SKM-1 (cell line): ENCODE data around the gene VASH1.

Experiments used
- DNase-seq: peaks from one replicate; lab custom pipeline; 2025; ENCODE audit not compliant: unreplicated experiment; lab: John Stamatoyannopoulos, UW

The VASH1 gene

DNA sequence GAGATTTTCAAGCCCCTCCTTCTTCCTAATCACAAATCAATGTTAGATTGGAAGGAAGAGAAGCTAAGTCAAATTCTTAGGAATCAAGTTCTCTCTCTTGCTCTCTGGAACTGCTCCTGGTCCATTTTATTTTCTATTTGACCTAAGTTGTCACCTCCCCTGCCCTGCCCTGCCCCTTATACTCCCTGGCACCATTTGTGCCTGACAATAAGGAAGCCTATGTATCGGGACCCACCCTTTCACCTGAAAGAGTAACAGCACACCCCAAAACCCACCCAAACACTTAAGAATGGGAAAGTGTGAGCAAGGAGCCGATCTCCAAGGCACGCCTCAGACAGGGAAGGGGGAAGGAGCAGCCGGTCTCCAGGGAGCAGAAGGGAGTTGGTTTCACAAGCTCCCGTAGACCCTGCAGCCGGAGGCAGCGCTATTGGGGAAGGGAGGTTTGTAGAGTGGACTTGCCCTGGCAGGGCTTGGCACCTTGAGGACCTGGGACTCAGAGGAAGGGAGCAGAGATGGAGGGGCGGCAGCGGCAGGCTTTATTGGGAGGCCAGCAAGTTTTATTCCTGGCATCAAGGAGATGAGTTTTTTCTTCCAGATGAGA lies 66.5 kb downstream of the VASH1 start:
- DNase-seq, result no peak

DNA sequence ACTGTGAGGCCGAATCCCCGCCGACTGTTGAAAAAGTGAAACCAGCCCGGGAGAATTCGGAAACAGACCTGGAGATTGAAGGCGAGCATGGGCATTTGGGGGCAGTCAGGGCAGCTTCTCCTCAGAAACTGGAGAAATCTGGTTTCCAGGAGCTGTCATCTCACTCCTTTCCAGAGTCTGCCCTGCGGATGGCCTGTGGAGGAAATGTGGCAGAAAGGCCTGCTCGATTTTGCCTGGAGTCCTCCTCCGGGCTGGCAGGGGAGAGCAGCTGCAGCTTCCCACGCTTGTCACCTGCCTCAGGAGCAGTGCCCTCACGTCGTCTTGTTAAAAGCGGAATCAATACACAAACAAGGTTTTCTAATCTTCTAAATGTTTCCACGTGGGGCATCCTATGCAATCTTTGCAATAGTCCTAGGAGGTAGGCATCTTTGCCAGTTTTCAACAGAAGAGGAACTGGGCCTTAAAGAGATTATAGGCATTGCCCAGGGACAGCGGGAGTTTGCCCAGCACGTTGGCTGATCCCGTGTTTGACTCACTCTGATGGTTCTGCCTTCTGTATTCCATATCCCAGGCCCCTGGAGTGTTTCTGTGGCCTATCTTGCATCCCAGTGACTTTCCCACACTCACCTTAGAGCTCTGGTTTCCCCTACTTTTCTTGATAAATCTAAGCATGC lies 67.2 kb downstream of the VASH1 start:
- DNase-seq, result no peak

DNA sequence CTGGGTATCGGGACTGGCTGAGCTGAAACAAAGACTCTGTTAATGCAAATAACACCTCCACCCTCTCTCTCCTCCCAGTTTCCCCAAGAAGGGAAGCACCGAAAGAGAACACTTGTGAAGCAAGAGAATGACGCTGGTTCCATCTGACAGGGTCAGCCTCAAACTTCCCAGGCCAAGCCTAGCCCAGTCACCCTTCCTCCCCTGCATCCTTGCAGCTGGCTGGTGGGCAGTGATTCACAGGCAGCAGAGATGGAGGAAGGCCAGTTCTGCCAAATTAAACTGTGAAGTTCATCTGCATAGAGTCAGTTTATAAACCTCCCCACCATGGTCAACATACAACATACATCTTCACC lies 67.7 kb downstream of the VASH1 start:
- no peak for DNase-seq

DNA sequence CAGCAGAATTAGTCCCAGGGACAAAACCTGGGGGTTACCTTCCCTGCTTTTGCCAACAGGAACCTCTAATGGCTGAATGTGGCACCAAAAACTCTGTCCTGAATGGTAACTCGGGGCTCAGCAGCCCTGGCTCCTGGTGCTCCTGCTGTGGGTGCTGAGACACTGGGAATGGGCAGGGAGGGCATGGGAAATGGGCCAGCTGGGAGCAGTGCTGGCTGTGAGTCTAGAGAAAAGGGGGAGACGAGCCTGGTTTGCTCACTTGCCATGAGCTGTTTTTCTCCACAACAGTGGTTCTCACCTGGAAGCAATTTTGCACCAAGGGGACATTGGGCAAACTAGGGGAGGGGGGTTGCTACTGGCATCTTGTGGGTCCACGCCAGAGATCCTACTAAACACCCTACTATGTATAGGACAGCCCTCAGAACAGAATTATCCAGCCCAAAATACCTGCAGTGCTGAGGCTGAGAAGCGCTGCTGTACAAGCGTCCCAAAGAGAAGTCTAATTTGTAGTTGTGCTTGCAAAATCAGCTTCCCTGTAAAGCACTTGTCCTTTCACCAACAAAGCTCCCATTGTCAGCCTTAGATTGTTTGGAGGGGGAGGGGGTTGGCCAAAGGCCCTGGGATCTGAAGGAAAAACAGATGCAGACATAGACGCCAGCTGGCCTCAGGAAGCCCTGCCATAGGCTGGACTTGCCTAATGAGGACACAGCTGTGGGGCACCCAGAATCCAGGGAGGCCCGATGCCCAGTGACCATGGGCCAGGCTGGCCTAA lies 68.6 kb downstream of the VASH1 start:
- DNase-seq, result no peak

DNA sequence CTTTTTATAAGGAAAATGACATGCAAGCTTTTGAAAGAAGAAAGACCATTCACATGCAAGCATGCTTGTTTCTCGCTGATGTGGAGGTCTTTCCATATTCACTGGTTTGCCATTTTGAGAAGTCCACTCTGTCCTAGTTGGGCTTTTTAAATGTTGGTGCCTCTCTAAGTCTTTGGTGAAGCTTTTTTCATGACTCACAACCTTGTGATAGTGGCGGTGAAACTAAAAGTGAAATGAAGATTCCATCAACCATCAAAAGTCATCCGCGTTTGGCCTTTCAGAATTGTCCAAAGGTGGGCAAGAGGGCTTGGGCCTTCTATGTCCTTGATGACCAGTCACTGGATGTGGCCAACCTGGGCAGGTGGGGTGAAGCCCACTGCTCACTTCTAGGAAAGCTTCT lies 69.3 kb downstream of the VASH1 start:
- no peak for DNase-seq

DNA sequence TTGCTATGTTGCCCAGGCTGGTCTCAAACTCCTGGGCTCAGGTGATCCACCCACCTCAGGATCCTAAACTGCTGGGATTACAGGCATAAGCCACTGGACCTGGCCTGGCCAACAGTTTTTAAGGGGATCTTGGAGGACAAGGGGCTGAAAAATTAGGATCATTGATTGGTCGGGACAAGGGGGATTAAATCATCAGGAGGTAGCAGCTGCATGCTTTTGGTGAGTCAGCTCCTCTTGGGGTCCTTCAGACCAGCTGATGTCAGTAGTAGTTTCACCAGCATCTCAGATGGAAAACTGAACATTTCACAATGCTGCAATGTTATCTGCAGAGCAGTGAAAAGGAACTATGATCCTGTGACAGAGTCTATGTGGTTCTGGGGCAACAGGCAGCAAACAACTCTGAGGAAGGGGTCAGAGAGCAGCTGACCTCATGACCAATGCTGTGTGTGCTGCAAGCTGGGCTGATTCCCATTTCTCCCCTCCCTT lies 71.3 kb downstream of the VASH1 start:
- no peak for DNase-seq
